Ishikawa (cell line): ENCODE results near the gene ABCA8.

Source experiments
- CREB1 ChIP-seq: IDR thresholded peaks from 2 replicates; pipeline ENCODE4 v1.6.1; 2012; ENCODE audit warnings: low read depth
- EGR1 ChIP-seq: IDR thresholded peaks from 2 replicates; pipeline ENCODE4 v1.6.1; 2012
- EP300 ChIP-seq: IDR thresholded peaks from 2 replicates; pipeline ENCODE4 v1.6.1; 2012; ENCODE audit warnings: borderline replicate concordance
- MAX ChIP-seq: IDR thresholded peaks from 2 replicates; pipeline ENCODE4 v1.6.1; 2012
- NFIC ChIP-seq: IDR thresholded peaks from 2 replicates; pipeline ENCODE4 v1.6.1; 2012
- TAF1 ChIP-seq: IDR thresholded peaks from 2 replicates; pipeline ENCODE4 v1.6.1; 2012; ENCODE audit warnings: low read depth, mild to moderate bottlenecking
- TEAD4 ChIP-seq: IDR thresholded peaks from 2 replicates; pipeline ENCODE4 v1.6.1; 2012
- ZBTB7A ChIP-seq: IDR thresholded peaks from 2 replicates; pipeline ENCODE4 v1.6.1; 2012; ENCODE audit warnings: low read depth

DNA sequence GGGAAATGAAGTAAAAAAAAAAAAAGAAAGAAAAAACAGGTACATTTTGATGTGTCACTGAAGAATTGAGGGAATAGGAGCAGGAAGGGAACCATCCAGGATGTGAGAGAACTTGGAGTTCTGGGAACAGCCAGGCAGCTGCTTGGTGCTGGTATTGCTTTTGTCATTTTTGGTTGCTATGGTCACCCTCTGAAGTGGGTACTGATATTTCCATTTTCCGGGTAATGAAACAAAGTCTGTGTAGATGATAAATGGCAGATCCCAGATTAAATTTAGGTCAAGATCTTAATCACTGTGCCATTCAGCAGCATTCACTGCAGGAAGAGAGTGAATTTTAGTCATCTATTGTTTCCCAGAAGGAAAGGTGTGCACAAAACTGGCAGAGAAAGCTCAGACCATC is 93.6 kb downstream of the ABCA8 start:
- TF ChIP-seq ZBTB7A, result no peak
- no peak for TF ChIP-seq MAX
- TF ChIP-seq CREB1, result no peak
- TF ChIP-seq NFIC, result no peak
- TF ChIP-seq TAF1, result no peak
- no peak for TF ChIP-seq EP300
- TF ChIP-seq EGR1, result no peak
- TF ChIP-seq TEAD4, result no peak
